Osteoblast (primary cell): ENCODE results near the gene PP2D1. TPM values are rescaled to one million over a fixed set of nuclear protein-coding genes. Genes with fewer than 3 reads are reported as not detected.
"Not testable (repeated sequence)": the region's sequence is repeated elsewhere in the genome, so short reads cannot be mapped to it uniquely, and the experiment has no call there.

Source experiments
- DNase-seq: peaks from one replicate; pipeline ENCODE4 v3.0.0; 2011; ENCODE audit warnings: low spot score, mixed read lengths; ENCODE audit not compliant: insufficient read length; ENCODE audit errors: missing footprints
- H2AFZ ChIP-seq: 2 replicates; pipeline ENCODE4 v1.6.0; 2011; ENCODE audit warnings: mild to moderate bottlenecking, low read length
- H3K27ac ChIP-seq: 2 replicates; pipeline ENCODE4 v1.5.1; 2011; ENCODE audit warnings: mild to moderate bottlenecking, low read depth, low read length, moderate library complexity
- H3K27me3 ChIP-seq: 2 replicates; pipeline ENCODE4 v1.6.0; 2012; ENCODE audit warnings: mild to moderate bottlenecking, control low read depth, inconsistent platforms, low read length, moderate library complexity; ENCODE audit not compliant: insufficient read depth
- H3K36me3 ChIP-seq: 2 replicates; pipeline ENCODE4 v1.5.1; 2011; ENCODE audit warnings: mild to moderate bottlenecking, low read length, control low read depth, moderate library complexity; ENCODE audit not compliant: insufficient read depth
- H3K4me1 ChIP-seq: 2 replicates; pipeline ENCODE4 v1.5.1; 2011; ENCODE audit warnings: mild to moderate bottlenecking, low read length, control low read depth, moderate library complexity; ENCODE audit not compliant: insufficient read depth
- H3K4me2 ChIP-seq: 2 replicates; pipeline ENCODE4 v1.6.0; 2011; ENCODE audit warnings: mild to moderate bottlenecking, low read length; ENCODE audit not compliant: insufficient read depth
- H3K4me3 ChIP-seq: fragments of 200-600 bp; sonication (generic); 3 replicates; pipeline ENCODE4 v1.5.1; 2012; ENCODE audit warnings: mild to moderate bottlenecking, low read length, inconsistent platforms; ENCODE audit not compliant: insufficient read depth
- H3K79me2 ChIP-seq: 2 replicates; pipeline ENCODE4 v1.6.0; 2012; ENCODE audit warnings: mild to moderate bottlenecking, low read length, control low read depth, inconsistent platforms; ENCODE audit not compliant: insufficient read depth
- H3K9me3 ChIP-seq: 2 replicates; pipeline ENCODE4 v1.5.1; 2011; ENCODE audit warnings: low read depth, low read length, control low read depth
- H4K20me1 ChIP-seq: 2 replicates; pipeline ENCODE4 v1.6.0; 2012; ENCODE audit warnings: mild to moderate bottlenecking, low read length, control low read depth; ENCODE audit not compliant: insufficient read depth
- CTCF ChIP-seq: IDR thresholded peaks from 2 replicates; pipeline ENCODE4 v1.5.1; 2011; ENCODE audit warnings: mild to moderate bottlenecking, low read depth, low read length, moderate library complexity; ENCODE audit errors: extremely low read depth
- total RNA-seq: library from RNA; depleted of rRNA; stranded (reverse); fragments of >200 nt; gene quantifications from 2 replicates; pipeline ENCODE4 v1.2.3, GENCODE V29; 2012

Gene PP2D1
- total RNA-seq, 1 donor, result not detected

- DNase-seq, result peak; percentile 35
- Histone ChIP-seq H3K4me1 (peaks cover 9% of the 10 kb centered on the region), H4K20me1 (no peaks in the 10 kb centered on the region), H3K79me2 (peaks cover 3% of the 10 kb centered on the region), H3K27me3 (no peaks in the 10 kb centered on the region), H3K27ac (peak overlapping the region; percentile 3), H3K9me3 (no peaks in the 10 kb centered on the region), H3K4me2 (peak overlapping the region; percentile 59), H2AFZ (peak overlapping the region; percentile 85), H3K4me3 (peak overlapping the region; percentile 38), H3K36me3 (no peaks in the 10 kb centered on the region)
- no peak for TF ChIP-seq CTCF
These were observed 36.2 kb upstream of the PP2D1 start for GRCh38 chr3:20047976-20048883.

GRCh38 chr3:20047341-20047779 is 35.3 kb upstream of the PP2D1 start:
- Histone ChIP-seq H3K27me3 (no peaks in the 10 kb centered on the region), H3K4me1 (peaks cover 9% of the 10 kb centered on the region), H3K79me2 (peaks cover 3% of the 10 kb centered on the region), H3K9me3 (no peaks in the 10 kb centered on the region), H3K36me3 (no peaks in the 10 kb centered on the region), H3K27ac (peak overlapping the region; percentile 3), H3K4me3 (peak overlapping the region; percentile 38), H4K20me1 (no peaks in the 10 kb centered on the region), H2AFZ (peak overlapping the region; percentile 85), H3K4me2 (peak overlapping the region; percentile 59)
- no peak for TF ChIP-seq CTCF
- DNase-seq, result no peak

- Histone ChIP-seq H3K27ac (no peak overlapping the region), H4K20me1 (no peaks in the 10 kb centered on the region), H2AFZ (no peak overlapping the region), H3K9me3 (no peaks in the 10 kb centered on the region), H3K4me2 (no peak overlapping the region), H3K27me3 (no peaks in the 10 kb centered on the region), H3K4me1 (peaks cover 12% of the 10 kb centered on the region), H3K79me2 (peaks cover 3% of the 10 kb centered on the region), H3K4me3 (no peak overlapping the region), H3K36me3 (no peaks in the 10 kb centered on the region)
- no peak for DNase-seq
- no peak for TF ChIP-seq CTCF
These were observed 34.5 kb upstream of the PP2D1 start for GRCh38 chr3:20046556-20046955.

GRCh38 chr3:20045141-20045540 is 33.1 kb upstream of the PP2D1 start:
- not testable (repeated sequence) for DNase-seq, H3K36me3 ChIP-seq, H3K4me2 ChIP-seq, H3K4me3 ChIP-seq, H3K27me3 ChIP-seq, H3K79me2 ChIP-seq, H3K9me3 ChIP-seq, H3K27ac ChIP-seq, H2AFZ ChIP-seq, H4K20me1 ChIP-seq
- H3K4me1 ChIP-seq, result peaks cover 19% of the 10 kb centered on the region
